Ishikawa (cell line): ENCODE data around the gene KRT33B.
A peak's percentile ranks its signal among the peaks of the same experiment; 100 is the strongest.

ENCODE experiments used
- CEBPB ChIP-seq: IDR thresholded peaks from 2 replicates; pipeline ENCODE4 v1.6.1; 2012
- CREB1 ChIP-seq: IDR thresholded peaks from 2 replicates; pipeline ENCODE4 v1.6.1; 2012; ENCODE audit warnings: low read depth
- EGR1 ChIP-seq: IDR thresholded peaks from 2 replicates; pipeline ENCODE4 v1.6.1; 2012
- EP300 ChIP-seq: IDR thresholded peaks from 2 replicates; pipeline ENCODE4 v1.6.1; 2012; ENCODE audit warnings: borderline replicate concordance
- FOXM1 ChIP-seq: IDR thresholded peaks from 2 replicates; pipeline ENCODE4 v1.6.1; 2012; ENCODE audit warnings: low read depth, borderline replicate concordance
- MAX ChIP-seq: IDR thresholded peaks from 2 replicates; pipeline ENCODE4 v1.6.1; 2012
- NFIC ChIP-seq: IDR thresholded peaks from 2 replicates; pipeline ENCODE4 v1.6.1; 2012
- RAD21 ChIP-seq: IDR thresholded peaks from 2 replicates; pipeline ENCODE4 v1.6.1; 2012; ENCODE audit warnings: low read depth
- REST ChIP-seq: IDR thresholded peaks from 2 replicates; pipeline ENCODE4 v1.6.1; 2012; ENCODE audit warnings: low read depth, mild to moderate bottlenecking
- TAF1 ChIP-seq: IDR thresholded peaks from 2 replicates; pipeline ENCODE4 v1.6.1; 2012; ENCODE audit warnings: low read depth, mild to moderate bottlenecking
- TCF12 ChIP-seq: IDR thresholded peaks from 2 replicates; pipeline ENCODE4 v1.6.1; 2012; ENCODE audit warnings: low read depth
- TEAD4 ChIP-seq: IDR thresholded peaks from 2 replicates; pipeline ENCODE4 v1.6.1; 2012
- USF1 ChIP-seq: IDR thresholded peaks from 2 replicates; pipeline ENCODE4 v1.6.1; 2012
- YY1 ChIP-seq: IDR thresholded peaks from 2 replicates; pipeline ENCODE4 v1.6.1; 2012; ENCODE audit warnings: low read depth
- ZBTB7A ChIP-seq: IDR thresholded peaks from 2 replicates; pipeline ENCODE4 v1.6.1; 2012; ENCODE audit warnings: low read depth

The KRT33B gene

DNA sequence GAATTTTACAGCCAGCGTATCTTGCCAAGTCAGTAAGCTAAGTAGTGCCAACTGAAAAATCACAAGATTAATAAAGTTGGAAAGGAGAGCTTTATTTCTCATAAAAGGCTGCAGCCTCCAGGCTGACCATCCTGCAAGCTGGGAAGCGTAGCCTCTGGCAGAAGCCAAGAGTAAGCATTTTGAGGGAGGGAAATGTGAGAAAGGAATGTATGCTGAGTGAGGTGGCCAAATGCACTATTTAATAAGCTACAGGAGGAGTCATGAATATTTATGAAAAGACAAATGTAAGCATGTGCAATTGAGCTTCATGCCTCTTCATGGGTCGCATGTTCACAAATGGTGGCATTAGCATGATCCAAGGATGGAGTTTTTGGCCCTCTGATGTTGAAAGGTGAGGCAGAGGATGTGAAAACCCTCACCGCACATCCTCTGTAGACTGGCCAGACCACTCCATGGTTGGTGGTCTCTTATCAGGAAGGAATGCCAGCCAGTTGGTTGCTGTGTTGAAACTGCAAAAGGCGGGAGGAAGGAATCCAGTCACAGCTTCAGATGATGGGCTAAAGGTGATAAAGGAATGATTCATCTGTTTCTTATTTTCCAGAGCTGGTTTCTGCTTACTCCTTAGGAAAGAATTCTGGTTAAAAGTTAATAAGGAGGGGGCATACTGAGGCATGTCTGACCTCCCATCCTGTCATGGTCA, 9.2 kb downstream of the KRT33B start:
- TF ChIP-seq YY1 (no peak), RAD21 (no peak), TAF1 (no peak), REST (no peak), NFIC (no peak), CEBPB (no peak), ZBTB7A (no peak), MAX (no peak), EGR1 (no peak), CREB1 (no peak), TCF12 (no peak), USF1 (no peak)

DNA sequence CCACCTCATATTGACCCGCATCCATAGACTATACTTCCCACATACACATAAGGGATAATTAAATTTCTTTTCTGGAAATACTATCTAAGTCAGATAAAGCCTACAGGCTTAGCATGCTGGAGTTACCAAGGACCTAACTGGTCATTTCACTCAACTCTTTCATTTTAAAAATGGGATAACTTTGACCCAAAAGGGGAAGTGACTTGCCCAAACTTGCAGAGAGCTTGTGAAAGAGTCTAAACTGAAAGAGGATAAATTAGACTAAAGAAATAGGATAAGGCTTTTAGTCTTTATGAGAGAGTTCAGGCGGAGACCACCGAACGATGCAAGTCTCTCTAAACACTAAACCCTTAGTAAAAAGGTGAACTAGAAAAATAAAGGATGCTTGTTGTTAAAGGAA, 15.1 kb downstream of the KRT33B start:
- no peak for TF ChIP-seq YY1
- TF ChIP-seq REST, result no peak
- TF ChIP-seq MAX, result no peak
- no peak for TF ChIP-seq USF1
- TF ChIP-seq FOXM1, result no peak
- no peak for TF ChIP-seq EP300
- no peak for TF ChIP-seq CEBPB
- TF ChIP-seq TCF12, result no peak

- TF ChIP-seq REST (peak; percentile 88), RAD21 (no peak), TCF12 (no peak)
Measured at GRCh38 chr17:41352597-41353366, 16.8 kb downstream of the KRT33B start.

DNA sequence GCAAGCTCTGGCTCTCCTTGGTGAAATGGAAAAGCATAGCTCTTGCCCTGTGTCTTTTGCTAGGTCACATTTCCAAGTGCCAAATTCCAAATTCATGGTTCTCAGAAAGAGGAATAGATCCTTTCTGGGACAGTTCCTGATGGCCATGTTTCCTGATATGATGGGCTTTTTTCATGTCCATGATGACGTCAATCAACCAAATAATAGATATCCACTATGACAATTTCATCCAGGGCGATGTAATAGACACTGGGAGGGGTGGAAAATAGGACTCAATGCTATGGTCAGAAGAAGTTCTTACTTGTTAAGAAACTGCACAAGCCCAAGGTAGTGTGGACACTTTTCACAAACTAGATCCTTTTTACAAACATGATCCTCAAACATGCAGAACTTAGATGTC, 18.4 kb downstream of the KRT33B start:
- TF ChIP-seq CREB1, result no peak
- TF ChIP-seq USF1, result no peak
- no peak for TF ChIP-seq TAF1
- TF ChIP-seq MAX, result no peak
- no peak for TF ChIP-seq TEAD4
- no peak for TF ChIP-seq REST
- TF ChIP-seq RAD21, result no peak
- no peak for TF ChIP-seq CEBPB
- TF ChIP-seq FOXM1, result no peak
- no peak for TF ChIP-seq EGR1
- TF ChIP-seq ZBTB7A, result no peak
- TF ChIP-seq TCF12, result no peak
- TF ChIP-seq EP300, result no peak
